Uterus (tissue), 2 donors: Measurements from ENCODE around the gene GEMIN5.

Experiments used
- POLR2A ChIP-seq, 2 donors: fragments of 450-650 bp; IDR thresholded peaks; one replicate each; pipeline ENCODE4 v1.6.1; 2016; ENCODE audit warnings: antibody characterized with exemption in 2 of 2, mild to moderate bottlenecking in 1 of 2, moderate library complexity in 1 of 2
- TF ChIP-seq, protein P1 (sequence below), 4 experiments: fragments of 200-600 bp in 2 of 4; fragments of 450-650 bp in 2 of 4; sonication (generic) in 2 of 4; IDR thresholded peaks; one replicate each; pipeline ENCODE4 v1.5.1; 2016 to 2019; ENCODE audit warnings: antibody characterized with exemption in 4 of 4, mild to moderate bottlenecking in 2 of 4, moderate library complexity in 1 of 4

DNA sequence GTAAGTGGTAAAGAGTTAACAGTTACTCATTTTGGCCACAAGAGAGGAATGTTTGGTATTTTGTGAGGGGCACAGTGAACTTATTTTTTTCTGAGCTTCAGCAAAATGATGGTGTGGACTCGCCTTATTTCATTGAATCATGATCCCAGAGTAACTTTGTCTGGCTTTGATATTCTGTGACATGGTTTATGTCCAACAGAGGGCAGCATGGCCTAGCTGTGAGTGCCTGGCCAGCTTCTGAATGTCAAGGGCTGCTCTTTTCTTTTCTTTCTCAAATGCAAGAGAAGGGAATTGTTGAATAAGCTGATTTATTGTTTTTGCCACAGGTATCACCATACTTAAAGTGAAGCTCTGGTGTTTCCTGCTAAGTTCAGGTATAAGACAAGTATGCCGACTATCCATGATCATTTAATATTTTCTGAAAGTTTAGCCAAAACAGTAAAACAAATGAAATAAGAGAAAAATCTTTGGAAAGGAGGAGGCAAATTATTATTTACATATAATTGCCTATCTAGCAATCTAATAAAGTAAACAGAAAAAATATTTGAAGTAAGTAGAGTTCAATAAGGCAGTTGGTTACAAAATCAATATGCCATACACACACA, 34.6 kb upstream of the GEMIN5 start:
- TF ChIP-seq POLR2A (IDR thresholded peaks at IDR 0.05), result no peak
- TF ChIP-seq, protein P1, sequence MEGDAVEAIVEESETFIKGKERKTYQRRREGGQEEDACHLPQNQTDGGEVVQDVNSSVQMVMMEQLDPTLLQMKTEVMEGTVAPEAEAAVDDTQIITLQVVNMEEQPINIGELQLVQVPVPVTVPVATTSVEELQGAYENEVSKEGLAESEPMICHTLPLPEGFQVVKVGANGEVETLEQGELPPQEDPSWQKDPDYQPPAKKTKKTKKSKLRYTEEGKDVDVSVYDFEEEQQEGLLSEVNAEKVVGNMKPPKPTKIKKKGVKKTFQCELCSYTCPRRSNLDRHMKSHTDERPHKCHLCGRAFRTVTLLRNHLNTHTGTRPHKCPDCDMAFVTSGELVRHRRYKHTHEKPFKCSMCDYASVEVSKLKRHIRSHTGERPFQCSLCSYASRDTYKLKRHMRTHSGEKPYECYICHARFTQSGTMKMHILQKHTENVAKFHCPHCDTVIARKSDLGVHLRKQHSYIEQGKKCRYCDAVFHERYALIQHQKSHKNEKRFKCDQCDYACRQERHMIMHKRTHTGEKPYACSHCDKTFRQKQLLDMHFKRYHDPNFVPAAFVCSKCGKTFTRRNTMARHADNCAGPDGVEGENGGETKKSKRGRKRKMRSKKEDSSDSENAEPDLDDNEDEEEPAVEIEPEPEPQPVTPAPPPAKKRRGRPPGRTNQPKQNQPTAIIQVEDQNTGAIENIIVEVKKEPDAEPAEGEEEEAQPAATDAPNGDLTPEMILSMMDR (IDR thresholded peaks at IDR 0.05), result peak in 2 of 4 experiments; percentile 11 to 19
